Tibial artery (tissue), 4 donors: ENCODE measurements around the gene OXT.
"Not testable (repeated sequence)": the region's sequence is repeated elsewhere in the genome, so short reads cannot be mapped to it uniquely, and the experiment has no call there.

Experiments
- DNase-seq, 2 donors: peaks; one replicate each; pipeline ENCODE4 v3.0.0-alpha.2; 2019
- H3K27ac ChIP-seq, 2 donors: fragments of 200-600 bp; sonication (generic) in 1 of 2; 1 replicate in 1 of 2; 2 replicates in 1 of 2; pipeline ENCODE4 v1.5.1; 2018 to 2019; ENCODE audit warnings: mild to moderate bottlenecking in 1 of 2
- H3K27me3 ChIP-seq, 2 donors: fragments of 200-600 bp; sonication (generic) in 1 of 2; one replicate each; pipeline versions ENCODE4 v1.5.1 to v1.6.0; 2016 to 2019
- H3K36me3 ChIP-seq, 3 donors: fragments of 200-600 bp; sonication (generic) in 2 of 3; one replicate each; pipeline ENCODE4 v1.5.1; 2016 to 2019; ENCODE audit warnings: mild to moderate bottlenecking in 2 of 3
- H3K4me1 ChIP-seq, 4 donors: fragments of 200-600 bp; sonication (generic) in 2 of 4; 1 replicate in 3 of 4; 2 replicates in 1 of 4; pipeline ENCODE4 v1.5.1; 2016 to 2019
- H3K4me3 ChIP-seq, 2 donors: fragments of 200-600 bp; sonication (generic) in 1 of 2; 1 replicate in 1 of 2; 2 replicates in 1 of 2; pipeline ENCODE4 v1.5.1; 2018 to 2019; ENCODE audit warnings: mild to moderate bottlenecking in 2 of 2
- H3K9me3 ChIP-seq, 3 donors: fragments of 200-600 bp; sonication (generic) in 1 of 3; one replicate each; pipeline ENCODE4 v1.5.1; 2016 to 2019
- CTCF ChIP-seq, 2 experiments: fragments of 200-600 bp in 1 of 2; fragments of 450-650 bp in 1 of 2; IDR thresholded peaks; one replicate each; pipeline ENCODE4 v1.5.1; 2017 to 2019; ENCODE audit warnings: antibody characterized with exemption in 2 of 2, mild to moderate bottlenecking in 1 of 2, moderate library complexity in 1 of 2
- intact Hi-C: fragments of 100-400 bp; cut with DNase I; formaldehyde crosslinking; loops from one replicate; pipeline ENCODE4 v1.15.0; 2023; ENCODE audit warnings: low total_unique reads

The OXT gene

GRCh38 chr20:3071610-3072529 is at the start of gene OXT:
Gene OXT (plus strand): TSS chr20:3071620. CDS start chr20:3071656, 36 bp downstream.
- H3K4me3 ChIP-seq = peak within 1 kb of the TSS; percentile 34 to 52
- TF ChIP-seq CTCF (IDR thresholded peaks at IDR 0.05) = no peak
- intact Hi-C loops = no loop called here
- no peak within 1 kb of the TSS for H3K27ac ChIP-seq
- DNase-seq = no peak
- no peaks in the 10 kb centered on the region for H3K36me3 ChIP-seq
- H3K4me1 ChIP-seq = peaks cover 5 to 12% (median 9%) of the 10 kb centered on the region in 4 donors
- no peaks in the 10 kb centered on the region for H3K9me3 ChIP-seq
- peaks cover 0 to 51% of the 10 kb centered on the region in 2 donors for H3K27me3 ChIP-seq

GRCh38 chr20:3021777-3022176 is 49.6 kb upstream of the OXT start:
- Histone ChIP-seq H3K9me3 (no peaks in the 10 kb centered on the region), H3K4me3 (no peak overlapping the region), H3K27me3 (no peaks in the 10 kb centered on the region), H3K27ac (no peak overlapping the region), H3K36me3 (peaks cover 51 to 78% (median 64%) of the 10 kb centered on the region in 3 donors), H3K4me1 (no peaks in the 10 kb centered on the region)
- no peak for TF ChIP-seq CTCF (IDR thresholded peaks at IDR 0.05)
- no peak for DNase-seq
- intact Hi-C loops = no loop called here

GRCh38 chr20:3022559-3023490 is 48.6 kb upstream of the OXT start:
- H3K9me3 ChIP-seq, intact Hi-C loops, H3K27ac ChIP-seq, H3K27me3 ChIP-seq, H3K4me1 ChIP-seq, H3K4me3 ChIP-seq, DNase-seq: not testable (repeated sequence)
- H3K36me3 ChIP-seq = peaks cover 49 to 80% (median 65%) of the 10 kb centered on the region in 3 donors

GRCh38 chr20:3027987-3028386 is 43.4 kb upstream of the OXT start:
- Histone ChIP-seq H3K4me3 (no peak overlapping the region), H3K36me3 (peaks cover 31 to 89% (median 37%) of the 10 kb centered on the region in 3 donors)
- intact Hi-C loops = no loop called here

GRCh38 chr20:3031524-3032147 is 39.8 kb upstream of the OXT start:
- Histone ChIP-seq H3K36me3 (peaks cover 13 to 73% (median 31%) of the 10 kb centered on the region in 3 donors), H3K4me1 (peaks cover 0 to 8% (median 3%) of the 10 kb centered on the region in 4 donors), H3K27me3 (no peaks in the 10 kb centered on the region), H3K27ac (no peak overlapping the region), H3K4me3 (no peak overlapping the region), H3K9me3 (no peaks in the 10 kb centered on the region)
- intact Hi-C loops = no loop called here
- no peak for DNase-seq
- TF ChIP-seq CTCF (IDR thresholded peaks at IDR 0.05) = no peak

More at GRCh38 chr20:3027987-3028386, 43.4 kb upstream of the OXT start:
- Histone ChIP-seq H3K27ac (no peak overlapping the region), H3K4me1 (peaks cover 0 to 5% (median 1%) of the 10 kb centered on the region in 4 donors), H3K9me3 (no peaks in the 10 kb centered on the region), H3K27me3 (no peaks in the 10 kb centered on the region)
- no peak for TF ChIP-seq CTCF (IDR thresholded peaks at IDR 0.05)
- no peak for DNase-seq
